AG09319 (cell line): ENCODE measurements around the gene HOTAIR.

Experiments
- DNase-seq: peaks from one replicate; pipeline ENCODE4 v3.0.0-alpha.2; 2010; ENCODE audit warnings: low read depth; ENCODE audit errors: extremely low read depth
- CTCF ChIP-seq: IDR thresholded peaks from 2 replicates; pipeline ENCODE4 v1.5.1; 2011; ENCODE audit warnings: low read depth, mild to moderate bottlenecking, inconsistent platforms, low read length, moderate library complexity

HOTAIR gene

GRCh38 chr12:54004841-54005530, 30.2 kb upstream of the HOTAIR start:
- TF ChIP-seq CTCF: no peak
- no peak for DNase-seq

DNA sequence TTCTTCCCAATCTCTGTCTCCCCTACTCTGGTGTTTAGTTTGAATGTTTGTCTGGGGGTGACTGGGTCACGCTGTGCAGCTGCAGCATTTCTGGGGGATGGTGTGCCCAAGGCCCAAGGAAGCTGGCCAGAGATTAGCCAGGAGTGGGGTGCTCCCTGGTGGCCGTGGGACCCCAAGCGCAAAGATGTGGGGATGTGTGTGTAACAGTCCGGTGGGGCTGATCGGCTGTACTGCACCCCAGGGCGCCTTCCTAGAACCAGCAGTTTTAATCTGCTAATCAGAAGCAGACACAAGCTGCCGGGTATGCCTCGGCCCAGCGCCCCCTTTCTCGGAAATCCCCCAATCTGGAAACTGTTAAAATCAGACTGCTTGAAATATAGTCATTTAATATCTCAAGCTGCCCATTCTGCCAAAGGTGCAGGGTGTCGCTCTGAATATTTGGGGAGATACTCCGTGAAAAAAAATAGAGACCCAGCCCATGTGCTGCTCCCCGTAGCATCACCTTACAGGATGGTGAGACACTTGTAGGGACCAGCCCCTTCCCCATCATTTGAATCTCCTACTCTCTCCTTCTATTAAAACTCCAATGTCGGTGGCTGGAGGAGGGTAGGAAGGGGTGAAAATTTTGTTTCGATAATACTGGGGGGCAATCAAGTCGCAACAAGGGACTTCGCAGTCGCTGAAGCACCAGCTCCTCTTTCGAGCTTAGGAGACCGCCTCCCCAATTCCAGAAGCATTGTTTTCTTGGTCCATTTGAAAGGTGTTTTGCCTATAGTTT, 29.5 kb upstream of the HOTAIR start:
- no peak for TF ChIP-seq CTCF
- DNase-seq: no peak

- TF ChIP-seq CTCF: no peak
- no peak for DNase-seq
These were observed 28.9 kb upstream of the HOTAIR start for GRCh38 chr12:54003625-54004024.

- no peak for DNase-seq
- no peak for TF ChIP-seq CTCF
These were observed 28.2 kb upstream of the HOTAIR start for GRCh38 chr12:54002915-54003389.

DNA sequence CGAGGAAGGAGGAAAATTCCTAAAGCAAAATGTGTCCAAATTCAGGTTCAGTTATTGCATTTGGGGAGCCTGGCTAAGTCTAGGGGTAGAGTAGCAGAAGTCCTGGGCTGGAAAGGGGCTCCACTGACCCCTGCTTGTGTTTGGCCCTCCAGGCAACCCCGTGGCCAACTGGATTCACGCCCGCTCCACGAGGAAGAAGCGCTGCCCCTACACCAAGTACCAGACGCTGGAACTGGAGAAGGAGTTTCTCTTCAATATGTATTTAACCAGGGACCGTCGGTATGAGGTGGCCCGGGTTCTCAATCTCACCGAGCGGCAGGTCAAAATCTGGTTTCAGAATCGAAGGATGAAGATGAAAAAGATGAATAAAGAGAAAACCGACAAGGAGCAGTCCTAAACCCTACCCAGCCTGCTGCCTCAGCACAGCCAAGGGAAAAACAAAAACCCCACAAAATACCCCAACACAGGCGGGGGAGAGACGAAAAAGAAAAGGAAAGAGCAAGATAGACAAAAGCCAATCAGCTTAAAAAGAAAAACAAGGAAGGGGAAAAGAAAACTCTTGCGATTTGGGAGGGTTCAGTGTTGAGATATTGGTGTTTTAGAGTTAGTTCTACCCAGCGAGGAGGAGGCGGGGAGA, 27.6 kb upstream of the HOTAIR start:
- no peak for TF ChIP-seq CTCF
- no peak for DNase-seq

DNA sequence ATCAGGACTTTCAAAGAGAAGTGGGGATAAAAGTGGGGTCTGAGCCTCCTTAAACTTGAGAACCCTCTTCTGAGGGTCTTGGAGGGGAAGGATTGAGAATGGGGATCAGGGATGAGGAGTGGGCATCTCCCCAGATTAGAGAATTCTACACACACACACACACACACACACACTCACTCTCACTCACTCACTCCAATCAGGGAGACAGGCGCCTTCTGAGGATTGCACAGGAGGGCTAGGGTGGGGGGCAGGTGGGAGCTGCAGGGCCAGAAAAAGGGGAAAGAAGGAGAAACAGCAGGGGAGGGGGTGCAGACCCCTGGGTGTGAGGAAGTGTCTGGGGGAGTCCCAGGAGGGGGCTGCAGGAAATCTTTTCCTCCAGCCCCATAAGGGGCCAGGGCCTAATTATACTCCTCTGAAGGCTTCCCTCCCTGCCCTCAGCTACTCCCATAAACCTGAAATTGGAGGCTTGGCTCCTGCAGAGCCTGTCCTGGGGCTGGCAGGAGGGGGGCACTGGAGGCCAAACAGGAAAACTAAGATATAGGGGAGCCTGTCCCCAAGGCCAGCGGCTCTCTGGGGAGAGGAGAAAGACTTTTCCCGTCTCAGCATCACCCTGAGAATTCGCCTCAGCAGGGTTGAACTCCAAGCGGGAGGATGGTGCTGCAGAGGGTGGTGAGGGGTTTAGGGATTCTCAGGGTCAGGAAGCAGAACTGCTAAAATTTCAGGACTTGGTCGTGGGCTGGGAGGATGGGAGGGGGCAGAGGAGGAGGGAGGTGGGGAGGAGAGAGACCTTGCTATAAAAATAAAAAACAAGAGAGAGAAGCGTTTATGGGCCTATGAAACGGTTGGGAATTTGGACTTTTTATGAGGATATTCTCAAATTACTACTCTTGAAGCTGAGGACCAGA, 26.8 kb upstream of the HOTAIR start:
- no peak for DNase-seq
- TF ChIP-seq CTCF: no peak
